Measurements from ENCODE around the gene MTR. TPM values are rescaled to one million over a fixed set of nuclear protein-coding genes. Genes with fewer than 3 reads are reported as not detected.

Gene MTR
- total and polyA plus RNA-seq, 7 donors, result 6.8 to 66.2 (median 51.3) TPM

DNA sequence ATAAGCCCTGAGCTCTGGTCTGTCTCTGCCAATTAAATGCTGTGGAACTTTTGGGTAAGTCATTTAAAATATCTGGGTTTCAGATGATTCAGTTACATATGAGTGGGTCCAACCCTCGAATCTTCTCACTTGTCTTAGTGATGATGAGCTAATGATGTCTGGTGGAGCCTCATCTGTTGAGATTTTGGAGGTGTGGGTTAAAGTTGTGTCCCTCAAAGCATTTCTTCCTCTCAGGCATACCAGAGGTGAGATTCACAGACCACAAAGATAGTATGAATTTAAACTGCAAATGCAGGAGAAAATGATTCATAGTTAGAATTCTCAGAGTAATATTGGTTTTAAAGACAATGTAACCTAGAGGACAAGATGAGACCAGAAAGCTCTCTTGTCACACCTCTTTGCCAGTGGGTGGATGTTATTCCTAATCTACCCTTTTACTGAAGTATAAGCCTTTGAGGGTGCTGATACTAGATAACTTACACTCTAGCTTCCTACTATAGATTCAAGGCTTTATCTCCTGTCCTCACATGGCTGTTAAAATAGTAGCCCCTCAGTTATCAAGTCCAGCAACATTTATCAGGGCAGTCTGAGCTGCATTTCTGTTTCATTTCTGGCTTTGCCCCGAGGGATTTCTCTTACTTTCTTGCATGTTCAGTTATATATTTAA, 118.4 kb downstream of the MTR start:
- ATAC-seq (no peak), DNase-seq (no peak)
- 72 to 82% (median 77%) methylated on average over 2 of the region's 2 CpGs for WGBS, 3 donors
- no peak overlapping the region for H3K27ac ChIP-seq
- peaks cover 12% of the 10 kb centered on the region for H3K9me3 ChIP-seq
- H3K36me3 ChIP-seq (ENCODE audit: insufficient read depth in 1 of 2, low read depth in 1 of 2), result peaks cover 0 to 24% of the 10 kb centered on the region in 2 donors
- TF ChIP-seq, protein P1, sequence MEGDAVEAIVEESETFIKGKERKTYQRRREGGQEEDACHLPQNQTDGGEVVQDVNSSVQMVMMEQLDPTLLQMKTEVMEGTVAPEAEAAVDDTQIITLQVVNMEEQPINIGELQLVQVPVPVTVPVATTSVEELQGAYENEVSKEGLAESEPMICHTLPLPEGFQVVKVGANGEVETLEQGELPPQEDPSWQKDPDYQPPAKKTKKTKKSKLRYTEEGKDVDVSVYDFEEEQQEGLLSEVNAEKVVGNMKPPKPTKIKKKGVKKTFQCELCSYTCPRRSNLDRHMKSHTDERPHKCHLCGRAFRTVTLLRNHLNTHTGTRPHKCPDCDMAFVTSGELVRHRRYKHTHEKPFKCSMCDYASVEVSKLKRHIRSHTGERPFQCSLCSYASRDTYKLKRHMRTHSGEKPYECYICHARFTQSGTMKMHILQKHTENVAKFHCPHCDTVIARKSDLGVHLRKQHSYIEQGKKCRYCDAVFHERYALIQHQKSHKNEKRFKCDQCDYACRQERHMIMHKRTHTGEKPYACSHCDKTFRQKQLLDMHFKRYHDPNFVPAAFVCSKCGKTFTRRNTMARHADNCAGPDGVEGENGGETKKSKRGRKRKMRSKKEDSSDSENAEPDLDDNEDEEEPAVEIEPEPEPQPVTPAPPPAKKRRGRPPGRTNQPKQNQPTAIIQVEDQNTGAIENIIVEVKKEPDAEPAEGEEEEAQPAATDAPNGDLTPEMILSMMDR (IDR thresholded peaks at IDR 0.05), result no peak
- no peaks in the 10 kb centered on the region for H3K4me1 ChIP-seq
- H3K4me3 ChIP-seq, result no peak overlapping the region
- H3K27me3 ChIP-seq (ENCODE audit: insufficient read depth in 3 of 3, low read length in 2 of 3), result no peaks in the 10 kb centered on the region
- intact Hi-C loops (cut with DNase I), result no loop called here

DNA sequence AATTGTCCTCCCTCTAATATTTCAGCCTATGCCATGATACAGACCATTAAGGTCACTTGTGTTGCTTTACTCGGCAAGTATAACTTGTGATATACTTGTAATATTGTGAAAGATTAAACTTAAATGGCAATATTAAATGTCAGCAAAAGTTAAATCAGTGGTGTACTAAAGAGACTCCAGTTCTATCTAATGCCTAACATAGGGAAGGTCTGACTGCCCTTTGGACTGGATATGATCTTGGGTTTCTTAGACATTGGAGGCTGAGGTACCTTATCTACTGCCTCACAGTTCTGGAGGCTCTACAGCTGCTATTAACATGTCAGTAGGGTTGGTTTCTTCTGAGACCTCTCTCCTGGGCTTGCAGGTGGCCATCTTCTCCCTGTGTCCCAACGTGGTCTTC, 119.3 kb downstream of the MTR start:
- no peak for DNase-seq

DNA sequence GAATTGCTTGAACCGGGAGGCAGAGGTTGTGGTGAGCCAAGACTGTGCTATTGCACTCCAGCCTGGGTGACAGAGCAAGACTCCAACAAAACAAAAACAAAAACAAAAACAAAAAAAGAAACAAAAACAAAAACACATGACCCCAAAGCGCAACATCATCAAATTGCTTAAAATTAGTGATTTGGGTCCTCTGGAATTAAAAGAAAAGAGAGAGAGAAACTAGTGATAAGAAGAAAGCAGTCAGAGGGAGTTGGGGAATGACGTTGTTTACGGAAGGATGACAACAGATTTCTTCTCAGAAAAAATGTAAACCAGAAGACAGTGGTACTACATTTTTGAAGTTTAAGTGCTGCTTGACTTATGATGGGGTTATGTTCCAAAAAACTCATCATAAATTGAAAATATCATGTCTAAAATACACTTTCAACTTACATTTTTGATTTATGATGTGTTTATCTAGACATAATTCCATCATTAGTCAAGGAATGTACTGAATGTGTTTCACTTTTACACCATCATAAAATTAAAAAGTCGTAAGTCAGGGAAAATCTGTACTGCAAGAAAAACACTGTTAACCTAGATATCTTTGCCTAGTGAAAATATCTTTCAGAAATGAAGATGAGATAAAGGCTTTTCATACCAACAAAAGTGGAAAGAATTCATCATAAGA, 121.2 kb downstream of the MTR start:
- no peaks in the 10 kb centered on the region for H3K4me1 ChIP-seq
- ATAC-seq (no peak), DNase-seq (no peak)
- no peak overlapping the region for H3K27ac ChIP-seq
- no peak overlapping the region for H3K4me3 ChIP-seq
- peaks cover 0 to 29% of the 10 kb centered on the region in 2 donors for H3K36me3 ChIP-seq (ENCODE audit: insufficient read depth in 1 of 2, low read depth in 1 of 2)
- intact Hi-C loops (cut with DNase I), result no loop called here
- WGBS, 3 donors, result 93 to 96% (median 93%) methylated on average over 5 of the region's 5 CpGs
- TF ChIP-seq, protein P1 (IDR thresholded peaks at IDR 0.05), result no peak
- H3K9me3 ChIP-seq, result peaks cover 10% of the 10 kb centered on the region
- no peaks in the 10 kb centered on the region for H3K27me3 ChIP-seq (ENCODE audit: insufficient read depth in 3 of 3, low read length in 2 of 3)

More for the DNA sequence above, 119.3 kb downstream of the MTR start:
- ATAC-seq, result no peak
- Histone ChIP-seq H3K27ac (no peak overlapping the region), H3K36me3 (ENCODE audit: insufficient read depth in 1 of 2, low read depth in 1 of 2) (peaks cover 0 to 28% of the 10 kb centered on the region in 2 donors), H3K27me3 (ENCODE audit: insufficient read depth in 3 of 3, low read length in 2 of 3) (no peaks in the 10 kb centered on the region), H3K4me3 (no peak overlapping the region), H3K4me1 (no peaks in the 10 kb centered on the region), H3K9me3 (peaks cover 10% of the 10 kb centered on the region)
- 83 to 86% (median 85%) methylated on average over 2 of the region's 2 CpGs for WGBS, 3 donors
- TF ChIP-seq, protein P1 (IDR thresholded peaks at IDR 0.05), result no peak
- intact Hi-C loops (cut with DNase I), result no loop called here

DNA sequence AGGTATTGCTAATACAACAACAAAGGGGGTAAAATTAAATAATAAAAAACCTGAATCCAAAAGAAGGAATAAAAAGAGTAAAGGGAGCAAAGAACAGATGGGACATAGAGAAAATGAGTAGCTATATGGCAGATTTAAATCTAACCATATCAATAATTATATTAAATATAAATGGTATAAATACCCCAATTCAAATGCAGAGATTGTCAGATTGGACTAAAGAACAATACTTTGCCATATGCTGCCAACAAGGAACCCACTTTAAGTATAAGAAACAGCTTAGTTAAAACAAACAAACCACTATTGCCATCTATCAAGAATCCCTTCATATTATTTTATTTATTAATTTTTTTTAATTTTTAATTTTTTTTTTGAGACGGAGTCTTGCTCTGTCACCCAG, 122.4 kb downstream of the MTR start:
- Histone ChIP-seq H3K9me3 (peaks cover 10% of the 10 kb centered on the region), H3K27ac (no peak overlapping the region), H3K4me3 (no peak overlapping the region), H3K4me1 (peaks cover 9% of the 10 kb centered on the region), H3K36me3 (ENCODE audit: insufficient read depth in 1 of 2, low read depth in 1 of 2) (peaks cover 0 to 29% of the 10 kb centered on the region in 2 donors), H3K27me3 (ENCODE audit: insufficient read depth in 3 of 3, low read length in 2 of 3) (no peaks in the 10 kb centered on the region)
- ATAC-seq, result no peak
- 96 to 100% (median 100%) methylated on average over 1 of the region's 1 CpG for WGBS, 3 donors
- TF ChIP-seq, protein P1 (IDR thresholded peaks at IDR 0.05), result no peak
- no peak for DNase-seq
- intact Hi-C loops (cut with DNase I), result no loop called here
